Neural cell (in vitro differentiated cells): ENCODE measurements around the gene TRMT1.

ENCODE experiments used
- CTCF ChIP-seq: fragments of 450-650 bp; IDR thresholded peaks from 2 replicates; pipeline ENCODE4 v1.5.1; 2014; ENCODE audit warnings: antibody characterized with exemption, mild to moderate bottlenecking, moderate library complexity; ENCODE audit not compliant: poor library complexity, severe bottlenecking
- EP300 ChIP-seq: fragments of 450-650 bp; conservative IDR thresholded peaks from 2 replicates; pipeline ENCODE4 v1.6.1; 2014; ENCODE audit warnings: antibody characterized with exemption, mild to moderate bottlenecking, moderate library complexity; ENCODE audit not compliant: poor library complexity, severe bottlenecking
- EZH2 ChIP-seq: fragments of 200-600, 300-800 bp; shearing (Covaris generic), sonication (generic); IDR thresholded peaks from 2 replicates; pipeline ENCODE4 v1.6.1; 2014; ENCODE audit warnings: antibody characterized with exemption, low read length, borderline replicate concordance, mild to moderate bottlenecking; ENCODE audit not compliant: insufficient read depth, poor library complexity, severe bottlenecking
- MXI1 ChIP-seq: fragments of 450-650 bp; conservative IDR thresholded peaks from 2 replicates; pipeline ENCODE4 v1.6.1; 2014; ENCODE audit warnings: antibody characterized with exemption, mild to moderate bottlenecking; ENCODE audit not compliant: poor library complexity, severe bottlenecking
- POLR2AphosphoS5 ChIP-seq: IDR thresholded peaks from 2 replicates; pipeline ENCODE4 v1.6.1; 2012
- RAD21 ChIP-seq: fragments of 450-650 bp; conservative IDR thresholded peaks from 2 replicates; pipeline ENCODE4 v1.6.1; 2014; ENCODE audit warnings: antibody characterized with exemption, mild to moderate bottlenecking, moderate library complexity
- REST ChIP-seq: IDR thresholded peaks from 2 replicates; pipeline ENCODE4 v1.6.1; 2012; ENCODE audit warnings: borderline replicate concordance
- SMC3 ChIP-seq: fragments of 450-650 bp; conservative IDR thresholded peaks from 2 replicates; pipeline ENCODE4 v1.6.1; 2014; ENCODE audit warnings: antibody characterized with exemption, mild to moderate bottlenecking, moderate library complexity; ENCODE audit not compliant: poor library complexity
- TAF1 ChIP-seq: IDR thresholded peaks from 2 replicates; pipeline ENCODE4 v1.6.1; 2012; ENCODE audit warnings: low read depth

GRCh38 chr19:13100841-13101589, 15.5 kb downstream of the TRMT1 start:
- no peak for TF ChIP-seq CTCF
- TF ChIP-seq EZH2 = no peak
- TF ChIP-seq REST = no peak
- TF ChIP-seq POLR2AphosphoS5 = no peak
- no peak for TF ChIP-seq RAD21
- TF ChIP-seq EP300 = no peak
- TF ChIP-seq MXI1 = no peak
- no peak for TF ChIP-seq SMC3
- no peak for TF ChIP-seq TAF1
